ENCODE results near the gene PAPSS2.

Gene PAPSS2

DNA sequence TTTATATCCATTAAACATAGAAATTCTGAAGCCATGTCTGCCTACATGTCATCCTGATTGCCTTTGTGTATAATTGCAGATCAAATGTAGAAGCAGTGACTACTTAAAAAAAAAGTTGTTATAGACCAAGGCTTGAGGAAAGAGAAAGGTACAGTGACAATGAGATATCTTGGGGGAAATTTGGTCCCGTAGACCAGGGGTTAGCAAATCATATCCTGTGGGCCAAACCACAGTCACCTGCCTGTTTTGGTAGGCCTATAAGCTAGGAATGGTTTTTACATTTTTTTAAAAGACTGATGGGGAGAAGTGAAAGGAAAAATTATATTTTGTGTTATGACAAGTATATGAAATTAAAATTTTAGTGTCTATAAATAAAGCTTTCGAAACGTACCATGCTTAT lies 12.9 kb downstream of the PAPSS2 start:
- DNase-seq = no peak

DNA sequence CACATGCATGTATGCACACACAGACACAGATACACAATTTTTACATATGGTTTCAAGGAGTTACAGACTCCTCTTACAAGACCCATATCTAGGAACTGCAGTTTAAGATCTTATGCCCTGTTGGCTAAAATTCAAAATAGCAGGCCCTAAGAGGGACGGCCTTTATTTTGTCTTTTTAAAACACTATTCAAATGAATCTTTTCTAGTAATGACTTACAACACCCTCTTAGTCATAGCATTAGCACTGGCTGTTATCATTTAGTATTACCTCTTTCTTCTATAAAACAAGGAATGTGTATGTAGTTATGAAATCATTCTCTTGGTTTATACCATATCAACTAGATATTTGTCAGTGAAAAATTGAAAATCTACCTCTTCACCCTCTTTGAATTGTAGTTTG lies 15.3 kb downstream of the PAPSS2 start:
- no peak for DNase-seq

GRCh38 chr10:87675396-87676376 lies 16.0 kb downstream of the PAPSS2 start:
- no peak for DNase-seq

- DNase-seq = no peak
Observed at GRCh38 chr10:87677595-87677994, 17.9 kb downstream of the PAPSS2 start.

DNA sequence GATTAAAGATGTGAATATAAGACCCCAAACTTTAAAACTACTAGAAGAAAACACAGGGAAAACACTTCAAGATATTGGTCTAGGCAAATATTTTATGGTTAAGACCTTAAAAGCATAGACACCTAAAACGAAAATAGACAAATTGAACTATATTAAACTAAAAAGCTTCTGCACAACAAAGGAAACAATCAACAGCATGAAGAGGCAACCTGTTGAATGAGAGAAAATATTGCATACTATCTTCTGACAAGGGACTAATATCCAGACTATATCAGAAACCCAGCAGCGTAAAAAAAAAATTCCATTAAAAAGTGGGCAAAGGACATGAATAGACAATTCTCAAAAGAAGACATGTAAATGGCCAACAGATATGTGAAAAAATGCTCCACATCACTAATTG lies 18.6 kb downstream of the PAPSS2 start:
- DNase-seq = no peak

- no peak for DNase-seq
Observed at GRCh38 chr10:87683356-87683755, 23.7 kb downstream of the PAPSS2 start.

- no peak for DNase-seq
Observed at GRCh38 chr10:87684001-87684638, 24.4 kb downstream of the PAPSS2 start.

GRCh38 chr10:87685832-87686574 lies 26.3 kb downstream of the PAPSS2 start:
- DNase-seq = no peak

GRCh38 chr10:87691506-87692070 lies 31.9 kb downstream of the PAPSS2 start:
- no peak for DNase-seq

DNA sequence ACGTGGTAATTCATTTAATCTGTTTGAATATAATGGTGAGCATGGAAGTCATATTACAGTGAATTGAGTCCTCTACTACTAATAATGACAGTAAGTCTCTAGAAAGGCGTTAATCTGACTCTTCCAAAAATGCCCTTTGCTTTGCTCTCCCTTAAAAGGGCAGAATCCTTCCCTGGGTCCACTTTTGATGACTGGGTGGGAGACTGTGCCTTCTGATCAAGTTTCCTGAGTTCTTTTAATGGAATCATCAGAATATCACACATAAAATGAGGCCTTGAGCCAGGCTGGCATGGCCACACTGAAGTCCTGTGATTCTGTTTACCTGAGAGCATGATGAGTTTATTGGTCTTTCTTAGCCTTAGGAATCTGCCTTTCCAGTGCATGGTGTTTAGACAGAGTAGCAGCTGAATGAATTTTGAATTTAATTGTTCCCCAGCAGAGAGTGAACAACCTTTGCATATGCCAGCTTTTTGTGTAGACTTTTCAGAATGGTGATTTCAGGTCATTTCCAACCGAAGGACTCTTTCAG lies 33.3 kb downstream of the PAPSS2 start:
- DNase-seq = no peak

DNA sequence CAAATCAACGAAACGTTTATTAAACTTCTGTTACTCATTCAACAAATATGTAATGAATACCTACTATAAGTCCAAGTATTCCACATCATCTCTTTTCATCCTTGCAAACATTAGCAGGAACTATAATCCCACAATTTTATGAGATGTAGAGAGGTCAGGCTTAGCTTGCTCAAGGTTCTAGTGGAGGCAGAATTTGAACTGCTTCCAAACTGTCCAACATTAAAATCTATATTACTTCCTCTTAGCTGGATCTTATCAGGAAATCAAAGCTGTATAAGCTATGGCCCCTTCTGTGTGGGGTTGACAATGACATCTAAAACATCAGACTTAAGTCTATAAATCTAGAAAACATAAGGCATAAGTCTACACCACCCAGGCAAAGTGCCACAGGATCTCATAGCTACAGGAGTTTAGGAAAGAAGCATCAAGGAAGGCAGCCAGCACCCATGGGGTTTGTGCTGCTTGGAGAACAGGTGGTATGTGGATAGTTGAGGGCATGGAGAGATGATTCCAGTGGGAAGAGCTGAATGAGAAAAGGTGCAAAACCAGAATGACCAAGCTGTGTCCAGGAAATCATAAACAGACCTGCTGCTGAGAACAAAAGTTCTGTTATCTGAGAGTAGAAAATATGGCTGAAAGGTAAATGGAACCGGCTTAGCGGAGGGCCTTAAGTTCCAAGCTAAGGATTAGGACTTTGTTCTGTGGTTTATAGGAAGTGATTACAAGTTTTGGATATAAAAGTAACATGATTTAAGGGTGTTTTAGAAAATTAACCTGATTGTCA lies 34.5 kb downstream of the PAPSS2 start:
- no peak for DNase-seq

GRCh38 chr10:87695074-87695473 lies 35.4 kb downstream of the PAPSS2 start:
- DNase-seq = no peak

DNA sequence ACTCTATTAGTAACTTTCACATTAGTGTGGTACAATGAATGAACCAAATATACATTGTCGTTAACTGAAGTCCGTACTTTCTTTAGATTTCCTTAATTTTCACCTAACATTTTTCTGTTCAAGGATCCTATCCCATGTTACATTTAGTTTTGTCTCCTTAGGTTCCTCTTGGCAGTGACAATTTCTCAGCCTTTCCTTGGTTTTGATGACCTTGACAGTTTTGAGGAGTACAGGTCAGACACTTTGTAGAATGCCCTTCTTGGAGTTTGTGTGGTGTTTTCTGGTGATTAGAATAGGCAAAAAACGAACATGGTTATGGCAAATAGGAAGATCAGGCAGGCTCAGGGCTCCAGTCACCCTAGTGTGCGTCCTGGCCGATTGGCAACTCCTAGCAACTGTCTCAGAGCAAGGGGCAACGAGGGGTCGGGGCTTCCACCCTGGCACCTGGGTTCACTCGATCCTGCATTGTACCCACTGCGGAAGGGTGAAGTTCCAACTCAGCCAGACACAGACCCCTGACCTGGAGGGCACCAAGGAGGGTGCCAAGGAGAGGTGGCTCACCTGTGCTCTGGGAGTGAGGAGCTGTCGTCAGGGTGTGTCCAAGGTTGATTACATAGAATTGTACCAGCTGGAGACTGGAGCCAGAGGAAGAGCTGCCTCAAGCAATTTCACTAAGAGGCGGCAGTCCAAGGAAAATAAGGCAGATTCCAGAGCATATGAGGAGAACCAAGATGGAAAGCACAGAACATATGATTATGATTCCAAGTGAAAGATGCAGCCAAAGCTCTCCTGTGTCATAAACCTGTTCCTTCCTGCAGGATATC lies 37.5 kb downstream of the PAPSS2 start:
- DNase-seq = no peak

- DNase-seq = no peak
Observed at GRCh38 chr10:87700031-87700796, 40.5 kb downstream of the PAPSS2 start.

- no peak for DNase-seq
Observed at GRCh38 chr10:87702260-87702972, 42.7 kb downstream of the PAPSS2 start.

DNA sequence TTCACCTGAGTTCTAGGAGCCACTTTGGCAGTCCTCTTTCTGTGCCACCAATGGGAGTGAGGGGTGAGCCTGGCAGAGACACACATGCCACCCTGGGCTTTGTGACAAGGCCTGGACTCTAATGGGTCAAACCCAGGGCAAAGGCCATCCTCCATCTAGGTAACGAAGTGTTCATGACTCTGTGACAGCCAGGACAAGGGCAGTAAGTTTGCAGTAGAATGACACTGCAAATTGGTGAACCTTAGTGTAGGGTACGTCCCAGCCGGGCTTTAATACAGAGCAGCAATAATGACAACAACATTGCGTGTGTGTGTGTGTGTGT lies 43.3 kb downstream of the PAPSS2 start:
- DNase-seq = no peak

DNA sequence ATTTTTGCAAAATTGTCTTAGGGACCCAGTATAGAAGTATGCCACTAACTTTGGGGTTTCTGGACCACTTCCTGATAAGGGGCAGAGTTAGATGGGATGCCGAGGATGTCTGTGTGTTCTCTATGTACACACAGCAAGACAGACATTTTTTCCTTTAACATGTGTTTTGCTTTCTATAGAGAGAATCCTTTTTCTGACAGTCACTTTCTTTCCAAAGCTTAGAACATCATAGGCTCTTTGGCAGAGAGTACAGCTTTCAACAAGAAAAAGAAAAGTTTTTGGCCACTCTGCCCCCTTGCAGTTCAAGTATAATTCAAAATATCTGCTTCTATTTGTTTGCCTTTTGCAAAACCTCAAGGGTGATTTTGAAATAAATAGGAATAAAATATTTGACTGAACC lies 44.1 kb downstream of the PAPSS2 start:
- no peak for DNase-seq

- DNase-seq = no peak
Observed at GRCh38 chr10:87705339-87705738, 45.7 kb downstream of the PAPSS2 start.

DNA sequence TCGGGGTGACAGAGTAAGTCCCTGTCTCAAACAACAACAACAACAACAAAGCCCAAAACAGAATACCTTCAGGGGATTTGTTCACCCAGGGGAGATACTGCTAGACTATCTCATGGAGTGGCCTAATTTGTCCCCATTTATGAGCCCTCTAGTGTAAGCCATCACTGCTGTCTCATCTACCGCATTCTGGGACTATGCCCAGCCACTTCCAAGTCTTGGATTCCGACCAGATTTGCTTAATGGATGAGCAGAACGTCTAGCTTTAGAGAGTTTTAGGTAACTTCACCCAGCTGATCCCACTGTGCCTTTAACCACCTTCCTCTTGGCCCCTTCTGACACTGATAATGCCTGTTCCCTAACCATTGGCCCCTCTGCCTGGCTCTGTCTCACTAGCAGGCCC lies 47.1 kb downstream of the PAPSS2 start:
- no peak for DNase-seq

DNA sequence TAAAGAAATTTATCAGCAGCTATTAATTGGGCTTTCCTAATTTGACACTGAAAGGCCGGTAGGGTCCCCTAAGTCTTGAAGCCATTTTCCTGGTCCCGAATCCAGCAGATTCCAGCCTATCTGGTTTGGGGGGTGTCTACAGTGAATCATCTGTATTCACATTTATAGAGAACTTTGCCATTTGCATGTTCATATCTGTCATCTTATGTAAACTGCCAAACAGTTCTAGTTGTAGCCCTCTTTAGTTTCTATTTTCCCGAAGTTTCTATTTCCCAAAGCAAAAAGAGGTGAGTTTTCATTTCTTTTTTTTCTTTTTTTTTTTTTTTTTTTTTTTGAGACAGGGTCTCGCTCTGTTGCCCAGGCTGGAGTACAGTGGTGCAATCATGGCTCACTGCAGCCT lies 47.6 kb downstream of the PAPSS2 start:
- DNase-seq = no peak

All from activated T-cell treated with anti-CD3 and anti-CD28 coated beads, Interleukin-2, amount 50 U/mL, for 1 hour (primary cell).